OCI-LY7 (cell line): ENCODE data around the gene XIRP2. TPM values are rescaled to one million over a fixed set of nuclear protein-coding genes. Genes with fewer than 3 reads are reported as not detected.

ENCODE experiments used
- BruUV-seq: library from RNA; stranded (reverse); fragments of 400-500 nt; replicated peaks from 2 replicates; lab custom pipeline; 2021; lab: Mats Ljungman, UMichigan
- CTCF ChIA-PET: fragments of 300-600 bp; sonication (Branson Sonifier 250); formaldehyde crosslinking; loops from one replicate; lab custom pipeline; 2022; ENCODE audit warnings: antibody characterized with exemption; ENCODE audit not compliant: unreplicated experiment; lab: Charles Lee
- POLR2A ChIA-PET: fragments of 300-600 bp; sonication (Branson Sonifier 250); formaldehyde crosslinking; loops from one replicate; lab custom pipeline; 2022; ENCODE audit warnings: antibody characterized with exemption; lab: Charles Lee
- DNase-seq: peaks from one replicate; pipeline ENCODE4 v3.0.0-alpha.2; 2015; ENCODE audit warnings: low spot score
- H2AFZ ChIP-seq: fragments of 200-600 bp; sonication (generic), shearing (Covaris generic); 2 replicates; pipeline ENCODE4 v1.6.1; 2014; ENCODE audit warnings: mild to moderate bottlenecking, antibody characterized with exemption, low read length, moderate library complexity
- H3K27ac ChIP-seq: fragments of 200-600 bp; sonication (generic); 2 replicates; pipeline ENCODE4 v1.5.1; 2014; ENCODE audit warnings: mixed run types, low read depth, mild to moderate bottlenecking, moderate library complexity, low read length, inconsistent platforms; ENCODE audit not compliant: poor library complexity, severe bottlenecking
- H3K36me3 ChIP-seq: fragments of 200-600 bp; sonication (generic); 2 replicates; pipeline ENCODE4 v1.6.1; 2014; ENCODE audit warnings: mild to moderate bottlenecking, antibody characterized with exemption, low read length, moderate library complexity, mixed read lengths; ENCODE audit not compliant: insufficient read depth
- H3K4me1 ChIP-seq: fragments of 200-600 bp; sonication (generic); 2 replicates; pipeline ENCODE4 v1.5.1; 2014; ENCODE audit warnings: mild to moderate bottlenecking, low read length; ENCODE audit not compliant: insufficient read depth, poor library complexity, severe bottlenecking
- H3K4me2 ChIP-seq: fragments of 200-600 bp; sonication (generic); 2 replicates; pipeline ENCODE4 v1.6.1; 2014; ENCODE audit warnings: mild to moderate bottlenecking, low read length
- H3K4me3 ChIP-seq: fragments of 200-600 bp; sonication (generic); 2 replicates; pipeline ENCODE4 v1.5.1; 2014; ENCODE audit warnings: mild to moderate bottlenecking, low read depth, low read length; ENCODE audit not compliant: poor library complexity, severe bottlenecking
- H3K79me2 ChIP-seq: fragments of 200-600 bp; sonication (generic); 2 replicates; pipeline ENCODE4 v1.6.1; 2016; ENCODE audit warnings: low read depth, mild to moderate bottlenecking, low read length, moderate library complexity, mixed read lengths; ENCODE audit not compliant: insufficient read depth
- H3K9me2 ChIP-seq: fragments of 200-600 bp; sonication (generic); 2 replicates; pipeline ENCODE4 v1.6.1; 2016; ENCODE audit warnings: mild to moderate bottlenecking, low read length, mixed read lengths; ENCODE audit not compliant: insufficient read depth
- H3K9me3 ChIP-seq: fragments of 200-600 bp; sonication (generic); 2 replicates; pipeline ENCODE4 v1.6.1; 2014; ENCODE audit warnings: mild to moderate bottlenecking, mixed run types, low read length, mixed read lengths
- H4K20me1 ChIP-seq: fragments of 200-600 bp; sonication (generic); 2 replicates; pipeline ENCODE4 v1.6.1; 2014; ENCODE audit warnings: mild to moderate bottlenecking, antibody characterized with exemption, low read length, moderate library complexity, mixed read lengths; ENCODE audit not compliant: insufficient read depth
- EZH2phosphoT487 ChIP-seq: fragments of 200-600 bp; sonication (generic); IDR thresholded peaks from 2 replicates; pipeline ENCODE4 v1.6.1; 2018; ENCODE audit warnings: low read depth, borderline replicate concordance, mild to moderate bottlenecking, mixed run types, antibody characterized with exemption, low read length, moderate library complexity, mixed read lengths
- intact Hi-C: fragments of 100-400 bp; cut with micrococcal nuclease; formaldehyde crosslinking; loops from one replicate; pipeline ENCODE4 v1.10.0; 2022; ENCODE audit not compliant: unreplicated experiment
- total RNA-seq, 2 experiments: library from RNA; depleted of rRNA in 1 of 2; stranded (reverse); fragments of >200 nt in 1 of 2; shearing (Covaris generic) in 1 of 2; gene quantifications; 2 replicates each; pipeline ENCODE4 v1.2.3, GENCODE V29; 2014 to 2022
- TF ChIP-seq, protein P1 (sequence below): fragments of 200-600 bp; sonication (generic); conservative IDR thresholded peaks from 2 replicates; pipeline ENCODE4 v1.5.1; 2014; ENCODE audit warnings: mild to moderate bottlenecking, antibody characterized with exemption, low read length, moderate library complexity, mixed read lengths

XIRP2 gene
- total RNA-seq, 2 experiments from 2014 or later = not detected

DNA sequence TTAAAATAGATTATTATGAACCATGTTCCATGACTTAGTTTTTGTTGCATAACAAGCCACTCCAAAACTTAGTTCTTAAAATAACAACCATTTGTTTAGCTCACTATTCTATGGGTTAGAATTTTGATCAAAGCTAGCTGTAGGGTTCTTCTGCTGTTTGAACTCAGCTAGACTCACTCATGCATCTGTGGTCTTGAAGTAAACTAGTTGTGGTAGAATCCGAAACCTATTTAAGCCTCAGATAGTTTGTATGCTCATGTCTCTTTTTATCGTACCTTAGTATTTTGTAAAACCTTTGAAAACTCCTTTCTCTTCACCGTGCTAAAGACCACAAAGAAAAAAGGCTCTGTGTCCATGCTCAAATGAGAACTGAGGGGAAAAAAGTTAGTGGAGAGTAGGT is 166.6 kb downstream of the XIRP2 start:
- Histone ChIP-seq H3K9me2 (no peaks in the 10 kb centered on the region), H3K4me2 (no peak overlapping the region), H3K4me3 (no peak overlapping the region), H3K36me3 (no peaks in the 10 kb centered on the region), H4K20me1 (no peaks in the 10 kb centered on the region), H2AFZ (no peak overlapping the region), H3K4me1 (no peaks in the 10 kb centered on the region), H3K27ac (no peak overlapping the region), H3K79me2 (no peaks in the 10 kb centered on the region), H3K9me3 (no peaks in the 10 kb centered on the region)
- TF ChIP-seq EZH2phosphoT487 = no peak
- TF ChIP-seq, protein P1, sequence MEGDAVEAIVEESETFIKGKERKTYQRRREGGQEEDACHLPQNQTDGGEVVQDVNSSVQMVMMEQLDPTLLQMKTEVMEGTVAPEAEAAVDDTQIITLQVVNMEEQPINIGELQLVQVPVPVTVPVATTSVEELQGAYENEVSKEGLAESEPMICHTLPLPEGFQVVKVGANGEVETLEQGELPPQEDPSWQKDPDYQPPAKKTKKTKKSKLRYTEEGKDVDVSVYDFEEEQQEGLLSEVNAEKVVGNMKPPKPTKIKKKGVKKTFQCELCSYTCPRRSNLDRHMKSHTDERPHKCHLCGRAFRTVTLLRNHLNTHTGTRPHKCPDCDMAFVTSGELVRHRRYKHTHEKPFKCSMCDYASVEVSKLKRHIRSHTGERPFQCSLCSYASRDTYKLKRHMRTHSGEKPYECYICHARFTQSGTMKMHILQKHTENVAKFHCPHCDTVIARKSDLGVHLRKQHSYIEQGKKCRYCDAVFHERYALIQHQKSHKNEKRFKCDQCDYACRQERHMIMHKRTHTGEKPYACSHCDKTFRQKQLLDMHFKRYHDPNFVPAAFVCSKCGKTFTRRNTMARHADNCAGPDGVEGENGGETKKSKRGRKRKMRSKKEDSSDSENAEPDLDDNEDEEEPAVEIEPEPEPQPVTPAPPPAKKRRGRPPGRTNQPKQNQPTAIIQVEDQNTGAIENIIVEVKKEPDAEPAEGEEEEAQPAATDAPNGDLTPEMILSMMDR = no peak
- ChIA-PET CTCF (no interaction called here), POLR2A (no interaction called here)
- no peak for DNase-seq
- no TSS peak for BruUV-seq
- intact Hi-C loops = no loop called here

DNA sequence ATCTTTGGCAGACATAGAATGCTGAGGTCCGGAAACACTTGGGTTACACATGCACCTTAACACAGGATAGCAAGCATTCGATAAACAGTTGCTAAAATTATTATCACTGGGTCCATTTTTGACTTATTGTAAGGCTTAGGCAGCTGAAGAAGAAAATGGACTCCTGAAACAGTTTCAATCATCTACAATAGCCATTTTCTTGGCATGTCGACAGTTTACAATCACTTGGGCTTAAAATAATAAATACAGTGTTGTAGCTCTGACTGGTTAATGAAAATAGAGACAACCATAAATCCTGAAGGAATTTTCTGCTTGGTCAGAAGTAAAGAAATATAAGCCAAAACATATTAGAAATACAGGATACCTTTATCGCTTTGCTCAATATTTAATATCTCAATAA is 169.2 kb downstream of the XIRP2 start:
- intact Hi-C loops = no loop called here
- Histone ChIP-seq H3K9me3 (no peaks in the 10 kb centered on the region), H2AFZ (no peak overlapping the region), H3K36me3 (no peaks in the 10 kb centered on the region), H3K4me3 (no peak overlapping the region), H3K79me2 (no peaks in the 10 kb centered on the region), H3K4me1 (no peaks in the 10 kb centered on the region), H3K27ac (no peak overlapping the region), H3K9me2 (no peaks in the 10 kb centered on the region), H4K20me1 (no peaks in the 10 kb centered on the region), H3K4me2 (no peak overlapping the region)
- ChIA-PET CTCF (no interaction called here), POLR2A (no interaction called here)
- BruUV-seq = no TSS peak
- no peak for DNase-seq
- no peak for TF ChIP-seq EZH2phosphoT487
- TF ChIP-seq, protein P1 = no peak

DNA sequence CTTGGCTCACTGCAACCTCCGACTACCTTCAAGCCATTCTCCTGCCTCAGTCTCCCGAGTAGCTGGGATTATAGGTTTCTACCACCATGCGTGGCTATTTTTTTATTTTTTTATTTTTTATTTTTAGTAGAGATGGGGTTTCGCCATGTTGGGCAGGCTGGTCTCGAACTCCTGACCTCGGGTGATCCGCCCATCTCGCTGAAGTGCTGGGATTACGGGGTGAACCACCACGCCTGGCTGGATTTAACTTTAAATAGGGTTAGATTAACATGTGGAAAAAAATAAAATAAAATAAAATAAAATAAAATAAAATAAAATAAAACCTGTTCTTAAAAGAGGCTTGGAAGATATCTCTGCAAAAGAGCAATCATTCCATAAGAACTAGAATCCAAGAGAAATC is 170.9 kb downstream of the XIRP2 start:
- Histone ChIP-seq H3K4me1 (no peaks in the 10 kb centered on the region), H3K36me3 (no peaks in the 10 kb centered on the region), H3K4me2 (no peak overlapping the region), H4K20me1 (no peaks in the 10 kb centered on the region), H3K4me3 (no peak overlapping the region), H3K79me2 (no peaks in the 10 kb centered on the region), H3K9me3 (no peaks in the 10 kb centered on the region), H3K9me2 (no peaks in the 10 kb centered on the region), H3K27ac (no peak overlapping the region), H2AFZ (no peak overlapping the region)
- ChIA-PET CTCF (no interaction called here), POLR2A (interaction anchor here (0.7 kb wide), 2 partner anchors 13 to 52 kb away, joined by 4 to 8 read pairs; no protein-coding TSS in a partner anchor)
- TF ChIP-seq, protein P1 = no peak
- TF ChIP-seq EZH2phosphoT487 = no peak
- no TSS peak for BruUV-seq
- no peak for DNase-seq
- intact Hi-C loops = no loop called here
